K562 (cell line): ENCODE measurements around the gene TLR2. TPM values are rescaled to one million over a fixed set of nuclear protein-coding genes. Genes with fewer than 3 reads are reported as not detected.

Experiments used
- ATAC-seq: fragments of 200-7000 bp; cut with Tn5 transposase; 3 replicates; pipeline ENCODE4 v1.9.1; 2020; ENCODE audit warnings: moderate library complexity
- BruUV-seq: library from RNA; stranded (reverse); fragments of 400-500 nt; replicated peaks from 2 replicates; lab custom pipeline; 2021; lab: Mats Ljungman, UMichigan
- CTCF ChIA-PET: fragments of 300-600 bp; formaldehyde crosslinking; extraction: SDS; loops from one replicate; lab custom pipeline; 2021; ENCODE audit warnings: low intra/inter-chr PET ratio; lab: Yijun Ruan, JAX
- POLR2A ChIA-PET: fragments of 300-600, 350-650 bp; sonication (Branson Sonifier 250); formaldehyde crosslinking; extraction: SDS; loops from one replicate; lab custom pipeline; 2021; ENCODE audit warnings: antibody characterized with exemption, inconsistent platforms; lab: Yijun Ruan, JAX
- DNase-seq, 4 experiments: peaks; one replicate each; pipeline versions ENCODE4 v3.0.0 to v3.0.0-alpha.2; 2011 to 2018; ENCODE audit warnings: low spot score in 3 of 4, mixed read lengths in 3 of 4; ENCODE audit errors: extremely low read depth in 1 of 4
- FAIRE-seq: peaks from 2 replicates; lab custom pipeline; 2011; peaks lifted over from hg19 to GRCh38; lab: Jason Lieb, UNC
- H2AFZ ChIP-seq: 2 replicates; pipeline ENCODE4 v1.6.0; 2011; ENCODE audit warnings: low read depth, low read length, control low read depth, inconsistent platforms
- H3K27ac ChIP-seq: fragments of 200-600 bp; 3 replicates; pipeline ENCODE4 v1.8.0; 2011; ENCODE audit warnings: low read depth, mild to moderate bottlenecking, control low read depth, inconsistent platforms, low read length, moderate library complexity, mixed read lengths; ENCODE audit errors: extremely low read depth
- H3K27me3 ChIP-seq, 2 experiments: fragments of 300-600 bp in 1 of 2; 2 replicates in 1 of 2; 3 replicates in 1 of 2; pipeline versions ENCODE4 v1.6.0 to v1.8.0; 2011; ENCODE audit warnings: inconsistent platforms in 2 of 2, low read length in 2 of 2, mild to moderate bottlenecking in 1 of 2, mixed read lengths in 1 of 2, moderate library complexity in 1 of 2; ENCODE audit not compliant: control insufficient read depth in 2 of 2, insufficient read depth in 2 of 2
- H3K36me3 ChIP-seq: fragments of 300-600 bp; 3 replicates; pipeline ENCODE4 v1.8.0; 2011; ENCODE audit warnings: mild to moderate bottlenecking, low read length, inconsistent platforms; ENCODE audit not compliant: control insufficient read depth, insufficient read depth
- H3K4me1 ChIP-seq, 2 experiments: fragments of 200-600 bp in 1 of 2; replicated peaks in 1 of 2; 2 replicates in 1 of 2; 3 replicates in 1 of 2; pipeline versions ENCODE4 v1.5.1 to v1.8.0; 2011; ENCODE audit warnings: inconsistent platforms in 2 of 2, low read length in 2 of 2, mild to moderate bottlenecking in 1 of 2, mixed read lengths in 1 of 2, moderate library complexity in 1 of 2; ENCODE audit not compliant: control insufficient read depth in 2 of 2, insufficient read depth in 2 of 2
- H3K4me2 ChIP-seq: 2 replicates; pipeline ENCODE4 v1.6.1; 2011; ENCODE audit warnings: low read length, control low read depth, inconsistent platforms, mixed read lengths; ENCODE audit not compliant: insufficient read depth
- H3K4me3 ChIP-seq: fragments of 200-600 bp; sonication (generic), shearing (Covaris generic); 2 replicates; pipeline ENCODE4 v1.5.1; 2016; ENCODE audit warnings: control low read depth, inconsistent platforms
- H3K79me2 ChIP-seq: fragments of 200-600 bp; 3 replicates; pipeline ENCODE4 v1.8.0; 2011; ENCODE audit warnings: low read length, inconsistent platforms; ENCODE audit not compliant: control insufficient read depth, insufficient read depth
- H3K9ac ChIP-seq, 2 experiments: 2 replicates each; pipeline versions ENCODE4 v1.6.0 to v1.6.1; 2011; ENCODE audit warnings: low read depth in 2 of 2, low read length in 2 of 2, control low read depth in 1 of 2, inconsistent platforms in 1 of 2, mild to moderate bottlenecking in 1 of 2, mixed read lengths in 1 of 2; ENCODE audit not compliant: insufficient read depth in 1 of 2
- H3K9me1 ChIP-seq: one replicate; pipeline ENCODE4 v1.6.0; 2011; ENCODE audit warnings: inconsistent platforms, mild to moderate bottlenecking, low read length, moderate library complexity; ENCODE audit not compliant: control insufficient read depth, insufficient read depth
- H3K9me3 ChIP-seq: replicated peaks from 2 replicates; pipeline ENCODE4 v1.5.1; 2011; ENCODE audit warnings: low read depth, low read length, inconsistent platforms; ENCODE audit not compliant: control insufficient read depth, insufficient read depth
- H4K20me1 ChIP-seq: replicated peaks from 2 replicates; pipeline ENCODE4 v1.6.1; 2011; ENCODE audit warnings: low read length, inconsistent platforms, mixed read lengths; ENCODE audit not compliant: control insufficient read depth, insufficient read depth
- GATAD2A ChIP-seq: fragments of 450-650 bp; IDR thresholded peaks from 2 replicates; pipeline ENCODE4 v1.6.1; 2017
- MCM5 ChIP-seq: fragments of 450-650 bp; IDR thresholded peaks from 2 replicates; pipeline ENCODE4 v1.6.1; 2016; ENCODE audit warnings: low read depth
- NFE2 ChIP-seq: IDR thresholded peaks from 2 replicates; pipeline ENCODE4 v1.6.1; 2014; ENCODE audit warnings: antibody characterized with exemption, low read depth
- RNF219 ChIP-seq: fragments of 250-450 bp; sonication (Bioruptor Pico); IDR thresholded peaks from 2 replicates; pipeline ENCODE4 v1.5.0; 2022; ENCODE audit warnings: mild to moderate bottlenecking
- SMAD1 ChIP-seq: fragments of 150-350 bp; IDR thresholded peaks from 2 replicates; pipeline ENCODE4 v1.6.1; 2014; ENCODE audit warnings: low read length, low read depth; ENCODE audit not compliant: partially characterized antibody
- TAF9B ChIP-seq: fragments of 450-650 bp; IDR thresholded peaks from 2 replicates; pipeline ENCODE4 v1.6.1; 2018; ENCODE audit warnings: mild to moderate bottlenecking; ENCODE audit not compliant: partially characterized antibody
- WGBS: fragments of 100-300 bp; shearing (Covaris generic); methylation state at CpG from one replicate; pipeline ENCODE4 v1.1.6; 2016; ENCODE audit warnings: low coverage, mixed read lengths; ENCODE audit not compliant: insufficient coverage; ENCODE audit errors: missing lambda C conversion rate; 5-methylcytosine and 5-hydroxymethylcytosine counted together
- in situ Hi-C: fragments of 300-500 bp; cut with MboI; formaldehyde crosslinking; loops from 4 replicates; pipeline ENCODE4 v1.15.0; 2018; ENCODE audit warnings: inconsistent platforms, mixed read lengths
- intact Hi-C: fragments of 100-400 bp; cut with micrococcal nuclease; formaldehyde crosslinking; loops from 2 replicates; pipeline ENCODE4 v1.14.2; 2022
- polyA plus RNA-seq, 8 experiments: library from polyadenylated mRNA; depleted of rRNA in 4 of 8; stranded (reverse) in 5 of 8; unstranded in 3 of 8; fragments of >200 nt; fragmentation: Nextera tagmentation in 2 of 8; fragmentation: Illumina TruSeq in 1 of 8; extraction: Ambion mirVana in 2 of 8; extraction: Trizol in 1 of 8; gene quantifications; 2 replicates each; pipeline versions ENCODE4 v1.2.1 to v1.2.3, GENCODE V29; 2011 to 2014; ENCODE audit warnings: inconsistent platforms in 1 of 8, missing spikeins in 1 of 8
- total RNA-seq, 7 experiments: library from RNA; depleted of rRNA in 6 of 7; stranded (reverse); fragments of >200 nt in 6 of 7; fragmentation: Illumina TruSeq in 2 of 7; extraction: Trizol in 2 of 7; gene quantifications; 2 replicates each; pipeline versions ENCODE4 v1.2.1 to v1.2.3, GENCODE V29; 2011 to 2021; ENCODE audit warnings: low replicate concordance in 1 of 7

The TLR2 gene
- total and polyA plus RNA-seq, 9 of the 15 experiments (the other 6 are each of a cell fraction or from before 2014, with no cell fraction given): 0.09 to 0.11 TPM; not detected in 7

DNA sequence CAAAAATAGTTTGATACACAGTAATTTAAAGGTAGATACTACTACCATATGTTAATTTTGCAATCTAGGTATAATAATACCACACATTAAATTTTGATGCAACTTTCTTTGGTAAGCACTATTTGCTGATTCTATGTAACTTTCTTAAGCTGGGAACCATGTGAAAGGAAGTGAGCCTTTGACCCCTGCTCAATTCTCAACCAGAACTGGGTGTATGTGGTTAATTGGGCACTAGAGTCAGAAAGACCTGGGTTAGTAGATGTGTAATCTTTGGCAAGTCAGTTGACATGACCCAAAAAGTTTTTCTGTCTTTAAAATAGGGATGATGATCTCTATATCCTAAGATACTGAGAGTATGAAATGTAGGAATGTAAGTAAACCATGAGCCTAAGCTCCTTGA is 22.4 kb downstream of the TLR2 start (continued):
- TF ChIP-seq SMAD1 (no peak), GATAD2A (no peak), TAF9B (no peak)

GRCh38 chr4:153710681-153711080 is 26.6 kb downstream of the TLR2 start:
- POLR2A ChIA-PET: no interaction called here
- CTCF ChIA-PET: no interaction called here
- H3K4me1 ChIP-seq: no peaks in the 10 kb centered on the region

More at GRCh38 chr4:153710681-153711080, 26.6 kb downstream of the TLR2 start:
- TF ChIP-seq NFE2 (no peak), MCM5 (no peak), RNF219 (CRISPR knock-in tag) (no peak), SMAD1 (no peak)
- Histone ChIP-seq H3K27ac (no peak overlapping the region), H3K79me2 (no peaks in the 10 kb centered on the region), H3K9me1 (no peaks in the 10 kb centered on the region), H4K20me1 (no peaks in the 10 kb centered on the region), H3K36me3 (no peaks in the 10 kb centered on the region), H3K27me3 (no peaks in the 10 kb centered on the region; a peak in 1 of 5 replicates), H3K4me3 (no peak overlapping the region), H3K9me3 (no peaks in the 10 kb centered on the region), H3K4me2 (no peak overlapping the region), H3K9ac (no peak overlapping the region), H2AFZ (no peak overlapping the region)
- 0% methylated on average over 1 of the region's 1 CpG for WGBS
- BruUV-seq: no TSS peak
- ATAC-seq: no peak
- in situ Hi-C loops: no loop called here
- no peak for FAIRE-seq
- DNase-seq: no peak
- intact Hi-C loops: no loop called here
